GM12891 (cell line): ENCODE measurements around the gene C12orf43.

Experiments used
- DNase-seq: peaks from one replicate; pipeline ENCODE4 v3.0.0; 2011; ENCODE audit warnings: low spot score; ENCODE audit not compliant: insufficient read length
- FAIRE-seq: peaks from 2 replicates; lab custom pipeline; 2011; peaks lifted over from hg19 to GRCh38; lab: Jason Lieb, UNC
- PAX5 ChIP-seq: IDR thresholded peaks from 2 replicates; pipeline ENCODE4 v1.6.1; 2011; ENCODE audit warnings: low read length, moderate library complexity, mild to moderate bottlenecking; ENCODE audit not compliant: insufficient read depth, severe bottlenecking
- POLR2A ChIP-seq: IDR thresholded peaks from 2 replicates; pipeline ENCODE4 v1.6.1; 2011; ENCODE audit warnings: low read depth, low read length, control low read depth
- POLR2AphosphoS5 ChIP-seq: IDR thresholded peaks from 2 replicates; pipeline ENCODE4 v1.6.1; 2011; ENCODE audit warnings: low read depth, low read length, control low read depth
- POU2F2 ChIP-seq: IDR thresholded peaks from 2 replicates; pipeline ENCODE4 v1.6.1; 2011; ENCODE audit warnings: low read depth, mild to moderate bottlenecking, control low read depth, low read length, moderate library complexity
- SPI1 ChIP-seq: IDR thresholded peaks from 2 replicates; pipeline ENCODE4 v1.6.1; 2011; ENCODE audit warnings: low read depth, low read length, control low read depth
- TAF1 ChIP-seq: IDR thresholded peaks from 2 replicates; pipeline ENCODE4 v1.6.1; 2011; ENCODE audit warnings: low read depth, low read length, control low read depth

C12orf43 gene

DNA sequence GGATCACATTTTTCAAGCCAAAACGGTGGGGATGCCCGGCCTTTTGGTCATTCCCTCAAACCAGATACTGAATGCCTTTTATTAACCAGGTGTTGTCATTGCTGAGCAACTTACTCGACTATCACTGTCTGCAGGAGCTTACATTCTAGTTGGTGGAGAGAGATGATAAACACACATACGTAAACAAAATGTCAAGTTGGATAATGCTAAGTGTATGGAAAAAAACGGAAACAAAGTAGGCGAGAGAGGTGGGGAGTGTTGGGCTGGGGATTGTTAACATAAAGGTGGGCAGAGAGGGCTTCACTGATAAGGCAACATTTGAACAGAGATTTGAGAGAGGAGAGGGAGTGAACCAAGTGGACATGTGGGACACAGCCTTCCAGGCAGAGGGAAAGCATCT is 4.5 kb downstream of the C12orf43 start:
- TF ChIP-seq PAX5 (no peak), POLR2AphosphoS5 (no peak), POU2F2 (no peak), POLR2A (no peak), TAF1 (no peak), SPI1 (no peak)
- no peak for FAIRE-seq

GRCh38 chr12:121010860-121011259 is 5.4 kb downstream of the C12orf43 start:
- no peak for TF ChIP-seq PAX5
- no peak for TF ChIP-seq POLR2AphosphoS5
- TF ChIP-seq SPI1: no peak
- no peak for TF ChIP-seq POLR2A
- no peak for TF ChIP-seq POU2F2
- no peak for TF ChIP-seq TAF1
- no peak for DNase-seq
- FAIRE-seq: no peak

More for the DNA sequence above, 4.5 kb downstream of the C12orf43 start:
- no peak for DNase-seq

GRCh38 chr12:121009741-121010140 is 6.5 kb downstream of the C12orf43 start:
- no peak for TF ChIP-seq POLR2A
- no peak for TF ChIP-seq PAX5
- TF ChIP-seq POLR2AphosphoS5: no peak
- TF ChIP-seq TAF1: no peak
- no peak for TF ChIP-seq POU2F2
- TF ChIP-seq SPI1: no peak
- FAIRE-seq (no peak), DNase-seq (no peak)

DNA sequence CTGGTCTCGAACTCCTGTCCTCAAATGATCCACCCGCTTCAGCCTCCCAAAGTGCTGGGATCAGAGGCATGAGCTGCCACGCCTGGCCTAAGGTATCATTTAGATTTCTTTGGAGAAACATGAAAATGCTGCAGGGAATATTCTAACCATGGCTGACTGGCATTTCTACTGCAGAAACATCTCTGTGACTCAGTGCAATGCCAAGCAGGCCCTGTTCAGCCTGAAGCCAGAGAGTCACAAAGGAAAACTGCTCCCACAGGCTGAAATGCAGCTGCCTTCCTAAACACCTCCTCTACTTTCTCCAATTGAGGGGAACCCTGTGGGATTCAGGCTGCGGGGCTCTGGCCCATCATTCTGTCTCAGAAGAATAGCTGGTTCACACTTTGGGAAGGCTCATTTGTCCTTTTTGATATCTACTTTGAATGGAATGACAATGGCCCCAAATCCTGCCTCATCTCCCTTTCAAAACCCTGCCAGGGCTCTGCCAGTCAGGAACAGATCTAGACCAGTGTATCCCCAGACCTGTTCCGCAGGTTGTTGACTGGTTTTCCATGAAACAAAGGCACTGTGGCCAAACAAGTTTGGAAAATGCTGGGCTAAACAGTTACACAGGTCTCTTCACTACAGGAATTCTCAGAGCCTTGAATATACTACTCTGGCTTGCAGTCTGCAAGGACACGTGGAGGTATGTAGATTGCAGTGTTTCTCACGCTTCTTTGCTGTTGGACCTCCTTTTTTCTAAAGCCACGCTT is 7.8 kb downstream of the C12orf43 start:
- TF ChIP-seq POLR2AphosphoS5 (no peak), POLR2A (no peak), TAF1 (no peak), PAX5 (no peak), POU2F2 (no peak), SPI1 (no peak)
- DNase-seq: no peak
- FAIRE-seq: no peak

DNA sequence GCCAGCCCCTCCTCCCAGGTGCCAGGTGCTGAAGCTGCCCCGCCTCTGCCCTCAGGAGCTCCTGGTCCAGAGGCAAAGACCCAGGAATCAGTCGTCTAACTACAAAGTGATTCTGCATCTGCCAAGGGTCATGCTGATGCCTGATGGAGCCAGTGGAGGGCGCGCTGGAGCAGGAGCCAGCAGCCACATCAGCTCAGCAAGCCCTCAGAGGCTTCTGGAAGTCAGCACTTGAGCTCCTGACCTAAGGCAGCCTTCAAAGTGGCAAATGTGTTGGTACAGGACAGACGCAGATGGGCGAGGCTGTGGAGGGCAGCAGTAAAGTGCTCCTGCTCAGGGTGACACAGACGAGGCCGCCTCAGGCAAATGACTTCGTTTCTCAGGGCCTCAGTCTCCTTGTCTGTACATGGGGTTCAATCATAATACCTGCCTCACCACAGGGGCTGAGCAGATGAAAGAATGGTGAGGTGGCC is 10.9 kb downstream of the C12orf43 start:
- peak; percentile 48 for FAIRE-seq

GRCh38 chr12:121004253-121004815 is 12.0 kb downstream of the C12orf43 start:
- no peak for FAIRE-seq
- no peak for TF ChIP-seq PAX5
- no peak for TF ChIP-seq SPI1
- no peak for TF ChIP-seq TAF1
- no peak for TF ChIP-seq POLR2A
- TF ChIP-seq POLR2AphosphoS5: no peak
- no peak for DNase-seq

More for the DNA sequence above, 10.9 kb downstream of the C12orf43 start:
- no peak for TF ChIP-seq TAF1
- TF ChIP-seq PAX5: no peak
- TF ChIP-seq SPI1: no peak
- TF ChIP-seq POLR2A: no peak
- no peak for TF ChIP-seq POU2F2
- TF ChIP-seq POLR2AphosphoS5: no peak
- peak; percentile 43 for DNase-seq

- FAIRE-seq (no peak), DNase-seq (no peak)
- TF ChIP-seq SPI1: no peak
- TF ChIP-seq POLR2A: no peak
- no peak for TF ChIP-seq TAF1
- no peak for TF ChIP-seq POLR2AphosphoS5
- no peak for TF ChIP-seq POU2F2
- TF ChIP-seq PAX5: no peak
Observed at GRCh38 chr12:121003650-121004049, 12.6 kb downstream of the C12orf43 start.

- TF ChIP-seq POLR2AphosphoS5 (no peak), SPI1 (no peak), TAF1 (no peak), POU2F2 (no peak), PAX5 (no peak), POLR2A (no peak)
- DNase-seq: no peak
- no peak for FAIRE-seq
Observed at GRCh38 chr12:121001841-121002483, 14.3 kb downstream of the C12orf43 start.

DNA sequence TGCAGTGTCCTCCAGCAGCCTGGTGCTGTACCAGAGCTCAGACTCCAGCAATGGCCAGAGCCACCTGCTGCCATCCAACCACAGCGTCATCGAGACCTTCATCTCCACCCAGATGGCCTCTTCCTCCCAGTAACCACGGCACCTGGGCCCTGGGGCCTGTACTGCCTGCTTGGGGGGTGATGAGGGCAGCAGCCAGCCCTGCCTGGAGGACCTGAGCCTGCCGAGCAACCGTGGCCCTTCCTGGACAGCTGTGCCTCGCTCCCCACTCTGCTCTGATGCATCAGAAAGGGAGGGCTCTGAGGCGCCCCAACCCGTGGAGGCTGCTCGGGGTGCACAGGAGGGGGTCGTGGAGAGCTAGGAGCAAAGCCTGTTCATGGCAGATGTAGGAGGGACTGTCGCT is 15.2 kb downstream of the C12orf43 start:
- TF ChIP-seq POU2F2 (no peak), POLR2AphosphoS5 (peak; percentile 42; the same call in 1 of the 2 replicates), POLR2A (no peak), TAF1 (no peak)
- FAIRE-seq (no peak), DNase-seq (no peak)
